Activated CD8-positive, alpha-beta memory T cell treated with anti-CD3 and anti-CD28 coated beads for 48 hours (primary cell): ENCODE results near the gene ZFYVE21.

Experiments
- DNase-seq, 3 experiments: peaks; one replicate each; pipeline ENCODE4 v3.0.0-alpha.2; 2020; ENCODE audit warnings: low read depth in 2 of 3, low spot score in 2 of 3

The ZFYVE21 gene

GRCh38 chr14:103723748-103724081 is 8.1 kb downstream of the ZFYVE21 start:
- no peak for DNase-seq

GRCh38 chr14:103724116-103724515 is 8.5 kb downstream of the ZFYVE21 start:
- no peak for DNase-seq

GRCh38 chr14:103725001-103725682 is 9.5 kb downstream of the ZFYVE21 start:
- no peak for DNase-seq

- DNase-seq: no peak
Measured at GRCh38 chr14:103725739-103726395, 10.3 kb downstream of the ZFYVE21 start.

GRCh38 chr14:103726474-103726873 is 10.9 kb downstream of the ZFYVE21 start:
- no peak for DNase-seq

- DNase-seq: no peak
Measured at GRCh38 chr14:103727313-103727980, 11.8 kb downstream of the ZFYVE21 start.

- no peak for DNase-seq
Measured at GRCh38 chr14:103728141-103728540, 12.5 kb downstream of the ZFYVE21 start.

- no peak for DNase-seq
Measured at GRCh38 chr14:103728721-103729120, 13.1 kb downstream of the ZFYVE21 start.

- DNase-seq: no peak
Measured at GRCh38 chr14:103729496-103730448, 14.2 kb downstream of the ZFYVE21 start.

- DNase-seq: no peak
Measured at GRCh38 chr14:103730490-103731035, 15.0 kb downstream of the ZFYVE21 start.

- no peak for DNase-seq
Measured at GRCh38 chr14:103731481-103731880, 15.9 kb downstream of the ZFYVE21 start.

- no peak for DNase-seq
Measured at GRCh38 chr14:103731916-103732867, 16.6 kb downstream of the ZFYVE21 start.

GRCh38 chr14:103732868-103733620 is 17.4 kb downstream of the ZFYVE21 start:
- DNase-seq: no peak

GRCh38 chr14:103733651-103734050 is 18.0 kb downstream of the ZFYVE21 start:
- DNase-seq: no peak

GRCh38 chr14:103734081-103734888 is 18.7 kb downstream of the ZFYVE21 start:
- DNase-seq: no peak

- DNase-seq: no peak
Measured at GRCh38 chr14:103735022-103735421, 19.4 kb downstream of the ZFYVE21 start.

GRCh38 chr14:103735439-103735814 is 19.8 kb downstream of the ZFYVE21 start:
- no peak for DNase-seq

GRCh38 chr14:103735815-103736545 is 20.4 kb downstream of the ZFYVE21 start:
- DNase-seq: no peak
